ENCODE data around the gene KANK4.

KANK4 gene

DNA sequence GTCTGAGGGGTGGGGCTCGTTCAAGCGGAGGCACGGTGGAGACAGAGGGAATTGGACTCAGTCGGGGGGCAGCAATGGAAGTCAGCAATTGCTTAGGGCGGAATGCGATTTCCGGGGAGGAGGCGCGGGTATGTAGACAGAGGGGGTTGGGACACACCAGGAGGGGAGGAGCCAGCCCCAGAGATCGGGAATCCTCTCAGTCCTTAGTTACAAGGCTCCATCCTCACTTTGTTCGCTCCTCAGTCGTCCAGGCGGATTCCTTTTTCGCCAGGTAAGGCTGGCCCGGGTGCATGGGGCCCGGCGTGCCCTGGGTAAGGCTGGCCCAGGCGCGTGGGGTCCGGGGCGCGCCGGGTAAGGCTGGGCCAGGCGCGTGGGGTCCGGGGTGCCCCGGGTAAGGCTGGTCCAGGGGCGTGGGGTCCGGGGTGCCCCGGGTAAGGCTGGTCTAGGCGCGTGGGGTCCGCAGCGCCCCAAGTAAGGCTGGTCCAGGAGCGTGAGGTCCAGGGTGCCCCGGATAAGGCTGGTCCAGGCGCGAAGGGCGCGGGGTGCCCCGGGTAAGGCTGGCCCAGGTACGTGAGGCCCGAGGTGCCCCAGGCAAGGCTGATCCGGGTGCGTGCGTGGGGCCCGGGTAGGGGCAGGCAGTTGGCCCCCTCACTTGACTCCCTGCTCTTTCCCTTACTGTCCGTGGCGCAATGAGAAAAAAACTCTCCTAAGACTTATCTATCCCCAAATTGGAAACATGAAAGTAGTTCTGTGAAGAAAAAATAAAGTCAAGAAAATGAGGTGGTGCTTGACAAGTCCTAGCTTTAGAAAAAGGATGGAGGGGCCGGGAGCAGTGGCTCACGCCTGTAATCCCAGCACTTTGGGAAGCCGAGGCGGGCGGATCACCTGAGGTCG is 124.3 kb downstream of the KANK4 start, which contains the start of gene L1TD1:
Gene L1TD1 (plus strand): TSS at position 199 of the 894 bp plus-strand sequence. CDS start 11,780 bp downstream, outside the sequence.
- DNase-seq, result no peak

DNA sequence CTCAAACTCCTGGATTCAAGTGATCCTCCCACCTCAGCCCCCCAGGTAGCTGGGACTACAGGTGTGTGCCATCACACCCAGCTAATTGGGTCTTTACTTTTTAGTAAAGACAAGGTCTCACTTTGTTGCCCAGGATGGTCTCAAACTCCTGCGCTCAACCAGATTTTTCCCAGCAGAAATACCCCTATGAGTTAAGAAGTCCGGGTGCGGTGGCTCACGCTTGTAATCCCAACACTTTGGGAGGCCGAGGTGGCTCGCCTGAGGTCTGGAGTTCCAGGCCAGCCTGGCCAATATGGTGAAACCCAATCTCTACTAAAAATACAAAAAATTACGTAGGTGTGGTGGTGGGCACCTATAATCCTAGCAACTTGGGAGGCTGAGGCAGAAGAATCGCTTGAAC is 131.1 kb downstream of the KANK4 start:
- no peak for DNase-seq

DNA sequence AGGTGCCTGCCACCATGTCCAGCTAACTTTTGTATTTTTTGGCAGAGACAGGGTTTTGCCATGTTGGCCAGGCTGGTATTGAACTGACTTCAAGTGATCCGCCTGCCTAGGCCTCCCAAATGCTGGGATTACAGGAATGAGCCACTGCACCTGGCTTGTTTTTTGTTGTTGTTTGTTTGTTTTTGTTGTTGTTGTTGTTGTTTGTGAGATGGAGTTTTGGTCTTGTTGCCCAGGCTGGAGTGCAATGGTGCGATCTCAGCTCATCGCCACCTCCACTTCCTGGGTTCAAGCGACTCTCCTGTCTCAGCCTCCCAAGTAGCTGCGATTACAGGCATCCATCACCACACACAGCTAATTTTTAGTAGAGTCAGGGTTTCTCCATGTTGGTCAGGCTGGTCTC is 131.7 kb downstream of the KANK4 start:
- no peak for DNase-seq

Measured in activated CD4-positive, alpha-beta T cell treated with anti-CD3 and anti-CD28 coated beads, Interleukin-2, amount 50 U/mL, for 4 hours (primary cell).